SK-N-SH (cell line): ENCODE measurements around the gene ADAMTS5. TPM values are rescaled to one million over a fixed set of nuclear protein-coding genes. Genes with fewer than 3 reads are reported as not detected.
A peak's percentile ranks its signal among the peaks of the same experiment; 100 is the strongest.

ENCODE experiments used
- CTCF ChIA-PET: fragments of 300-600, 350-600 bp; formaldehyde crosslinking; extraction: SDS; loops from one replicate; lab custom pipeline; 2021; lab: Yijun Ruan, JAX
- POLR2A ChIA-PET: fragments of 350-600 bp; sonication (Branson Sonifier 250); formaldehyde crosslinking; extraction: SDS; loops from one replicate; lab custom pipeline; 2020; ENCODE audit warnings: antibody characterized with exemption, inconsistent platforms; lab: Yijun Ruan, JAX
- DNase-seq: peaks from one replicate; pipeline ENCODE4 v3.0.0; 2012
- H2AFZ ChIP-seq: fragments of 200-600 bp; sonication (generic); 2 replicates; pipeline ENCODE4 v1.8.1; 2016; ENCODE audit warnings: antibody characterized with exemption, mild to moderate bottlenecking, low read depth
- H3F3A ChIP-seq: fragments of 200-600 bp; sonication (generic); replicated peaks from 2 replicates; pipeline ENCODE3; 2016; ENCODE audit warnings: antibody characterized with exemption, mild to moderate bottlenecking; ENCODE audit not compliant: insufficient read depth
- H3K27ac ChIP-seq, 2 experiments: fragments of 200-500 bp in 1 of 2; fragments of 200-600 bp in 1 of 2; sonication (Bioruptor generic) in 1 of 2; sonication (generic), shearing (Covaris generic) in 1 of 2; 2 replicates each; pipeline versions ENCODE4 v1.5.1 to v1.6.1; 2014 to 2016; ENCODE audit warnings: low read depth in 2 of 2, inconsistent platforms in 1 of 2, low read length in 1 of 2, mild to moderate bottlenecking in 1 of 2, mixed read lengths in 1 of 2
- H3K27me3 ChIP-seq: fragments of 200-600 bp; sonication (generic), shearing (Covaris generic); 2 replicates; pipeline ENCODE4 v1.6.1; 2016; ENCODE audit warnings: mixed run types; ENCODE audit not compliant: insufficient read depth
- H3K36me3 ChIP-seq, 2 experiments: fragments of 200-500 bp in 1 of 2; fragments of 200-600 bp in 1 of 2; sonication (Bioruptor generic) in 1 of 2; sonication (generic) in 1 of 2; replicated peaks in 1 of 2; 2 replicates each; pipeline versions ENCODE3 to v1.5.1; 2014 to 2016; ENCODE audit warnings: low read length in 1 of 2, mild to moderate bottlenecking in 1 of 2; ENCODE audit not compliant: insufficient read depth in 2 of 2, control insufficient read depth in 1 of 2
- H3K4me1 ChIP-seq, 2 experiments: fragments of 200-500 bp in 1 of 2; fragments of 200-600 bp in 1 of 2; sonication (Bioruptor generic) in 1 of 2; sonication (generic), shearing (Covaris generic) in 1 of 2; 2 replicates each; pipeline versions ENCODE4 v1.5.1 to v1.6.1; 2014 to 2016; ENCODE audit warnings: low read depth in 1 of 2, low read length in 1 of 2, mixed run types in 1 of 2; ENCODE audit not compliant: insufficient read depth in 2 of 2, control insufficient read depth in 1 of 2
- H3K4me2 ChIP-seq: fragments of 200-600 bp; sonication (generic), shearing (Covaris generic); 2 replicates; pipeline ENCODE4 v1.6.1; 2017; ENCODE audit warnings: mixed run types
- H3K4me3 ChIP-seq, 2 experiments: fragments of 200-500 bp in 1 of 2; fragments of 200-600 bp in 1 of 2; sonication (Bioruptor generic) in 1 of 2; sonication (generic), shearing (Covaris generic) in 1 of 2; 2 replicates each; pipeline versions ENCODE4 v1.5.1 to v1.8.1; 2014 to 2016; ENCODE audit warnings: low read depth in 2 of 2, inconsistent platforms in 1 of 2, low read length in 1 of 2, mild to moderate bottlenecking in 1 of 2, mixed read lengths in 1 of 2, moderate library complexity in 1 of 2
- H3K79me2 ChIP-seq: fragments of 200-600 bp; sonication (generic); 2 replicates; pipeline ENCODE4 v1.8.1; 2017; ENCODE audit warnings: mild to moderate bottlenecking; ENCODE audit not compliant: insufficient read depth
- H3K9ac ChIP-seq: fragments of 200-600 bp; sonication (generic); 2 replicates; pipeline ENCODE4 v1.6.1; 2017; ENCODE audit warnings: mixed run types
- H3K9me2 ChIP-seq: fragments of 200-600 bp; sonication (generic); 2 replicates; pipeline ENCODE4 v1.6.1; 2017; ENCODE audit warnings: mixed run types
- H3K9me3 ChIP-seq: fragments of 200-600 bp; sonication (generic); 2 replicates; pipeline ENCODE4 v1.6.1; 2017; ENCODE audit warnings: mixed run types, mild to moderate bottlenecking, moderate library complexity
- H4K20me1 ChIP-seq: fragments of 200-600 bp; sonication (generic); 2 replicates; pipeline ENCODE4 v1.6.1; 2017; ENCODE audit warnings: mild to moderate bottlenecking, mixed run types; ENCODE audit not compliant: insufficient read depth
- ELF1 ChIP-seq: IDR thresholded peaks from 2 replicates; pipeline ENCODE4 v1.4.0; 2012
- EZH2phosphoT487 ChIP-seq: fragments of 200-600 bp; sonication (generic); IDR thresholded peaks from 2 replicates; pipeline ENCODE4 v1.6.1; 2017; ENCODE audit warnings: low read depth, mixed run types, mild to moderate bottlenecking, antibody characterized with exemption, moderate library complexity, borderline replicate concordance
- FOXJ3 ChIP-seq: sonication (generic); formaldehyde crosslinking; IDR thresholded peaks from 2 replicates; pipeline ENCODE4 v1.5.1; 2020; ENCODE audit warnings: mild to moderate bottlenecking, missing genetic modification reagents
- FOXM1 ChIP-seq: IDR thresholded peaks from 2 replicates; pipeline ENCODE4 v1.4.0; 2012; ENCODE audit warnings: low read depth, mild to moderate bottlenecking
- GABPA ChIP-seq: IDR thresholded peaks from 2 replicates; pipeline ENCODE4 v1.4.0; 2012; ENCODE audit warnings: low read depth, mild to moderate bottlenecking
- IRF3 ChIP-seq: fragments of 150-350 bp; IDR thresholded peaks from 2 replicates; pipeline ENCODE4 v1.6.1; 2016; ENCODE audit warnings: mild to moderate bottlenecking, low read depth, low read length
- JUND ChIP-seq: IDR thresholded peaks from 2 replicates; pipeline ENCODE4 v1.4.0; 2012
- MXI1 ChIP-seq: IDR thresholded peaks from 2 replicates; pipeline ENCODE4 v1.6.1; 2012; ENCODE audit warnings: mild to moderate bottlenecking, low read depth, low read length, improper control_type of control experiment
- NFIC ChIP-seq: IDR thresholded peaks from 2 replicates; pipeline ENCODE4 v1.4.0; 2012; ENCODE audit warnings: borderline replicate concordance
- NRF1 ChIP-seq: IDR thresholded peaks from 2 replicates; pipeline ENCODE4 v1.6.1; 2012; ENCODE audit warnings: low read depth, mild to moderate bottlenecking, low read length
- POLR2AphosphoS5 ChIP-seq: IDR thresholded peaks from 2 replicates; pipeline ENCODE4 v1.6.1; 2012; ENCODE audit warnings: low read depth, low read length
- RAD21 ChIP-seq: IDR thresholded peaks from 2 replicates; pipeline ENCODE4 v1.6.1; 2012; ENCODE audit warnings: mild to moderate bottlenecking, low read length
- RCOR1 ChIP-seq: fragments of 150-350 bp; IDR thresholded peaks from 2 replicates; pipeline ENCODE4 v1.6.1; 2017; ENCODE audit warnings: antibody characterized with exemption, low read length
- REST ChIP-seq: IDR thresholded peaks from 2 replicates; pipeline ENCODE4 v1.6.1; 2012; ENCODE audit warnings: mild to moderate bottlenecking, low read depth, low read length, moderate library complexity
- RXRA ChIP-seq: IDR thresholded peaks from 2 replicates; pipeline ENCODE4 v1.4.0; 2012; ENCODE audit warnings: low read depth, mild to moderate bottlenecking, borderline replicate concordance
- SIN3A ChIP-seq: IDR thresholded peaks from 2 replicates; pipeline ENCODE4 v1.6.1; 2012; ENCODE audit warnings: low read depth, mild to moderate bottlenecking, low read length, moderate library complexity, borderline replicate concordance
- SMC3 ChIP-seq: IDR thresholded peaks from 2 replicates; pipeline ENCODE4 v1.6.1; 2012; ENCODE audit warnings: low read depth, low read length, improper control_type of control experiment
- TAF1 ChIP-seq: IDR thresholded peaks from 2 replicates; pipeline ENCODE4 v1.6.1; 2012; ENCODE audit warnings: low read depth, mild to moderate bottlenecking, low read length, moderate library complexity, borderline replicate concordance
- TEAD4 ChIP-seq: IDR thresholded peaks from 2 replicates; pipeline ENCODE4 v1.4.0; 2012; ENCODE audit warnings: mild to moderate bottlenecking, borderline replicate concordance; ENCODE audit not compliant: insufficient read depth
- YY1 ChIP-seq: IDR thresholded peaks from 2 replicates; pipeline ENCODE4 v1.4.0; 2012; ENCODE audit warnings: low read depth, mild to moderate bottlenecking
- WGBS: methylation state at CpG from one replicate; pipeline ENCODE4 v1.1.6; 2017; ENCODE audit warnings: low lambda C conversion rate; 5-methylcytosine and 5-hydroxymethylcytosine counted together
- polyA plus RNA-seq, 3 experiments: library from polyadenylated mRNA; depleted of rRNA; stranded (reverse); fragments of >200 nt; gene quantifications; 2 replicates each; pipeline ENCODE4 v1.2.3, GENCODE V29; 2012
- TF ChIP-seq, protein P1 (sequence below): IDR thresholded peaks from 2 replicates; pipeline ENCODE4 v1.4.0; 2012; ENCODE audit warnings: low read depth, borderline replicate concordance

ADAMTS5 gene
- polyA plus RNA-seq, 1 of the 3 experiments (the other 2 are of a cell fraction), result 0.90 TPM

GRCh38 chr21:26965040-26965906 lies 1.6 kb downstream of the ADAMTS5 start:
- no peaks in the 10 kb centered on the region for H3K9me2 ChIP-seq
- H3K27me3 ChIP-seq, result no peaks in the 10 kb centered on the region
- no peaks in the 10 kb centered on the region for H4K20me1 ChIP-seq
- peak overlapping the region; percentile 53; the same call in 1 of the 2 replicates for H2AFZ ChIP-seq
- no peaks in the 10 kb centered on the region for H3F3A ChIP-seq
- WGBS, result 66% methylated on average over 22 of the region's 58 CpGs
- ChIA-PET POLR2A (no interaction called here), CTCF (interaction anchor here (1.6 kb wide), 1 partner anchor 736 kb away, joined by 4 read pairs; no protein-coding TSS in a partner anchor)
- no peak for DNase-seq
- no peaks in the 10 kb centered on the region for H3K36me3 ChIP-seq
- H3K9me3 ChIP-seq, result no peaks in the 10 kb centered on the region
- TF ChIP-seq NFIC (no peak), RCOR1 (no peak), TEAD4 (no peak), JUND (no peak), YY1 (no peak), FOXJ3 (CRISPR knock-in tag) (no peak), SIN3A (no peak)
- TF ChIP-seq, protein P1, sequence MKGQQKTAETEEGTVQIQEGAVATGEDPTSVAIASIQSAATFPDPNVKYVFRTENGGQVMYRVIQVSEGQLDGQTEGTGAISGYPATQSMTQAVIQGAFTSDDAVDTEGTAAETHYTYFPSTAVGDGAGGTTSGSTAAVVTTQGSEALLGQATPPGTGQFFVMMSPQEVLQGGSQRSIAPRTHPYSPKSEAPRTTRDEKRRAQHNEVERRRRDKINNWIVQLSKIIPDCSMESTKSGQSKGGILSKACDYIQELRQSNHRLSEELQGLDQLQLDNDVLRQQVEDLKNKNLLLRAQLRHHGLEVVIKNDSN, result no peak
- peak overlapping the region; percentile 77 to 87 for H3K4me3 ChIP-seq
- H3K4me2 ChIP-seq, result peak overlapping the region; percentile 97
- no peak overlapping the region for H3K9ac ChIP-seq
- no peak overlapping the region for H3K27ac ChIP-seq
- peaks cover 0 to 6% of the 10 kb centered on the region in 2 experiments; a peak in 1 of 4 replicates for H3K4me1 ChIP-seq
- H3K79me2 ChIP-seq, result no peaks in the 10 kb centered on the region

DNA sequence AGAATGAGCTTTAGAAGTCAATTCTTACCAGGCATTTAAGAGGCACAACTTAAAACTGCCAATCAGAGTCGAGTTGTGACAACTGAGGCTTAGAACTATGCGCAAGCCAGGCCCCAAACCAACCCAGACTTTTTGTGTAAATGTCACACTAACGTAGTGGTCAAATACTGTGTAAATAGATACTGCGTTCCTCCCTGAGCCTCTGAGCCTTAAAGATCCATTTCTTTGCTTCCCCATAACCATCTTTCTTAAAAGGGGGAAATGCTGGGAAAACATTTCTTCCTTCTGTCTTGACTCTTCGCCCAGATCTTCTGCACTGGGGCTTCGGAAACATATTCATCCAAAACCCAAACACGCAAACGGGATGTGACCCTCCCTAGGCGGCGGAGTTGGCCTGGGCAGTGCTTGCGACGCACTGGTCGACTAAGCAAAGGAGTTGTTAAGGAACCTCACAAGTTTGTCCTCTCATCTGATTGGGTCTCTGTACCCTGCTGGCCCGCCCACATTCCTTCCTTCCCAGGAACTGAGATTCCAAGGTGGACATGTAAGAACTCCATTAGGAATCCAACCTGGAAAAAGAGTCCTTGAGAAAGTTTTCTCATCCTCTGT lies 2.6 kb downstream of the ADAMTS5 start:
- CTCF ChIA-PET, result interaction anchor here (1.6 kb wide), 1 partner anchor 114 kb away, joined by 5 read pairs; no protein-coding TSS in a partner anchor
- H3K9me2 ChIP-seq, result no peaks in the 10 kb centered on the region
- H3K27ac ChIP-seq, result no peak overlapping the region
- no peaks in the 10 kb centered on the region for H3F3A ChIP-seq
- H3K4me1 ChIP-seq, result peaks cover 0 to 6% of the 10 kb centered on the region in 2 experiments; a peak in 1 of 4 replicates
- H3K4me3 ChIP-seq, result peak overlapping the region in 1 of 2 experiments; percentile 77; a peak in 1 of 4 replicates
- no peaks in the 10 kb centered on the region for H4K20me1 ChIP-seq
- no peaks in the 10 kb centered on the region for H3K9me3 ChIP-seq
- H3K27me3 ChIP-seq, result no peaks in the 10 kb centered on the region
- no peaks in the 10 kb centered on the region for H3K79me2 ChIP-seq
- H3K36me3 ChIP-seq, result no peaks in the 10 kb centered on the region
- 94% methylated on average over 14 of the region's 14 CpGs for WGBS
- POLR2A ChIA-PET, result no interaction called here
- H3K4me2 ChIP-seq, result no peak overlapping the region
- H2AFZ ChIP-seq, result no peak overlapping the region
- no peak overlapping the region for H3K9ac ChIP-seq
- DNase-seq, result no peak
- TF ChIP-seq POLR2AphosphoS5, result no peak
- TF ChIP-seq FOXM1, result no peak
- TF ChIP-seq RAD21, result no peak
- no peak for TF ChIP-seq SMC3
- no peak for TF ChIP-seq NRF1
- TF ChIP-seq REST, result no peak
- no peak for TF ChIP-seq IRF3
- no peak for TF ChIP-seq TEAD4
- no peak for TF ChIP-seq MXI1
- no peak for TF ChIP-seq RXRA
- TF ChIP-seq GABPA, result no peak
- TF ChIP-seq FOXJ3 (CRISPR knock-in tag), result no peak
- TF ChIP-seq ELF1, result no peak
- TF ChIP-seq TAF1, result no peak
- TF ChIP-seq EZH2phosphoT487, result no peak
